Vagina (tissue), 2 donors: ENCODE results near the gene NR1I2.

Experiments used
- CTCF ChIP-seq, 3 experiments: fragments of 450-650 bp in 2 of 3; fragments of 200-600 bp in 1 of 3; sonication (generic) in 1 of 3; IDR thresholded peaks; one replicate each; pipeline ENCODE4 v1.5.1; 2017 to 2019; ENCODE audit warnings: antibody characterized with exemption in 3 of 3, mild to moderate bottlenecking in 2 of 3, moderate library complexity in 2 of 3
- POLR2A ChIP-seq, 2 donors: fragments of 450-650 bp; IDR thresholded peaks; one replicate each; pipeline ENCODE4 v1.6.1; 2017; ENCODE audit warnings: antibody characterized with exemption in 2 of 2, mild to moderate bottlenecking in 2 of 2, moderate library complexity in 2 of 2

GRCh38 chr3:119861681-119862080, 79.8 kb downstream of the NR1I2 start:
- TF ChIP-seq POLR2A (IDR thresholded peaks at IDR 0.05) (no peak), CTCF (IDR thresholded peaks at IDR 0.05) (no peak)
